SK-N-SH (cell line): ENCODE results near the gene ZNF777. TPM values are rescaled to one million over a fixed set of nuclear protein-coding genes. Genes with fewer than 3 reads are reported as not detected.

ENCODE experiments used
- CTCF ChIA-PET: fragments of 300-600, 350-600 bp; formaldehyde crosslinking; extraction: SDS; loops from one replicate; lab custom pipeline; 2021; lab: Yijun Ruan, JAX
- POLR2A ChIA-PET: fragments of 350-600 bp; sonication (Branson Sonifier 250); formaldehyde crosslinking; extraction: SDS; loops from one replicate; lab custom pipeline; 2020; ENCODE audit warnings: antibody characterized with exemption, inconsistent platforms; lab: Yijun Ruan, JAX
- DNase-seq: peaks from one replicate; pipeline ENCODE4 v3.0.0; 2012
- H2AFZ ChIP-seq: fragments of 200-600 bp; sonication (generic); 2 replicates; pipeline ENCODE4 v1.8.1; 2016; ENCODE audit warnings: antibody characterized with exemption, mild to moderate bottlenecking, low read depth
- H3F3A ChIP-seq: fragments of 200-600 bp; sonication (generic); replicated peaks from 2 replicates; pipeline ENCODE3; 2016; ENCODE audit warnings: antibody characterized with exemption, mild to moderate bottlenecking; ENCODE audit not compliant: insufficient read depth
- H3K27ac ChIP-seq, 2 experiments: fragments of 200-500 bp in 1 of 2; fragments of 200-600 bp in 1 of 2; sonication (Bioruptor generic) in 1 of 2; sonication (generic), shearing (Covaris generic) in 1 of 2; 2 replicates each; pipeline versions ENCODE4 v1.5.1 to v1.6.1; 2014 to 2016; ENCODE audit warnings: low read depth in 2 of 2, inconsistent platforms in 1 of 2, low read length in 1 of 2, mild to moderate bottlenecking in 1 of 2, mixed read lengths in 1 of 2
- H3K27me3 ChIP-seq: fragments of 200-600 bp; sonication (generic), shearing (Covaris generic); 2 replicates; pipeline ENCODE4 v1.6.1; 2016; ENCODE audit warnings: mixed run types; ENCODE audit not compliant: insufficient read depth
- H3K36me3 ChIP-seq, 2 experiments: fragments of 200-500 bp in 1 of 2; fragments of 200-600 bp in 1 of 2; sonication (Bioruptor generic) in 1 of 2; sonication (generic) in 1 of 2; replicated peaks in 1 of 2; 2 replicates each; pipeline versions ENCODE3 to v1.5.1; 2014 to 2016; ENCODE audit warnings: low read length in 1 of 2, mild to moderate bottlenecking in 1 of 2; ENCODE audit not compliant: insufficient read depth in 2 of 2, control insufficient read depth in 1 of 2
- H3K4me1 ChIP-seq, 2 experiments: fragments of 200-500 bp in 1 of 2; fragments of 200-600 bp in 1 of 2; sonication (Bioruptor generic) in 1 of 2; sonication (generic), shearing (Covaris generic) in 1 of 2; 2 replicates each; pipeline versions ENCODE4 v1.5.1 to v1.6.1; 2014 to 2016; ENCODE audit warnings: low read depth in 1 of 2, low read length in 1 of 2, mixed run types in 1 of 2; ENCODE audit not compliant: insufficient read depth in 2 of 2, control insufficient read depth in 1 of 2
- H3K4me2 ChIP-seq: fragments of 200-600 bp; sonication (generic), shearing (Covaris generic); 2 replicates; pipeline ENCODE4 v1.6.1; 2017; ENCODE audit warnings: mixed run types
- H3K4me3 ChIP-seq, 2 experiments: fragments of 200-500 bp in 1 of 2; fragments of 200-600 bp in 1 of 2; sonication (Bioruptor generic) in 1 of 2; sonication (generic), shearing (Covaris generic) in 1 of 2; 2 replicates each; pipeline versions ENCODE4 v1.5.1 to v1.8.1; 2014 to 2016; ENCODE audit warnings: low read depth in 2 of 2, inconsistent platforms in 1 of 2, low read length in 1 of 2, mild to moderate bottlenecking in 1 of 2, mixed read lengths in 1 of 2, moderate library complexity in 1 of 2
- H3K79me2 ChIP-seq: fragments of 200-600 bp; sonication (generic); 2 replicates; pipeline ENCODE4 v1.8.1; 2017; ENCODE audit warnings: mild to moderate bottlenecking; ENCODE audit not compliant: insufficient read depth
- H3K9ac ChIP-seq: fragments of 200-600 bp; sonication (generic); 2 replicates; pipeline ENCODE4 v1.6.1; 2017; ENCODE audit warnings: mixed run types
- H3K9me2 ChIP-seq: fragments of 200-600 bp; sonication (generic); 2 replicates; pipeline ENCODE4 v1.6.1; 2017; ENCODE audit warnings: mixed run types
- H3K9me3 ChIP-seq: fragments of 200-600 bp; sonication (generic); 2 replicates; pipeline ENCODE4 v1.6.1; 2017; ENCODE audit warnings: mixed run types, mild to moderate bottlenecking, moderate library complexity
- H4K20me1 ChIP-seq: fragments of 200-600 bp; sonication (generic); 2 replicates; pipeline ENCODE4 v1.6.1; 2017; ENCODE audit warnings: mild to moderate bottlenecking, mixed run types; ENCODE audit not compliant: insufficient read depth
- CHD2 ChIP-seq: fragments of 150-350 bp; IDR thresholded peaks from 2 replicates; pipeline ENCODE4 v1.6.1; 2018; ENCODE audit warnings: low read length; ENCODE audit not compliant: partially characterized antibody
- CTCF ChIP-seq: fragments of 200-600 bp; sonication (generic); IDR thresholded peaks from 2 replicates; pipeline ENCODE4 v1.6.1; 2017; ENCODE audit warnings: antibody characterized with exemption, mild to moderate bottlenecking, moderate library complexity
- ELF1 ChIP-seq: IDR thresholded peaks from 2 replicates; pipeline ENCODE4 v1.4.0; 2012
- EP300 ChIP-seq, 2 experiments: IDR thresholded peaks; 2 replicates each; pipeline versions ENCODE4 v1.4.0 to v1.6.1; 2012; ENCODE audit warnings: borderline replicate concordance in 1 of 2, low read depth in 1 of 2, low read length in 1 of 2
- FOSL2 ChIP-seq: IDR thresholded peaks from 2 replicates; pipeline ENCODE4 v1.4.0; 2012; ENCODE audit warnings: low read depth, mild to moderate bottlenecking, moderate library complexity, borderline replicate concordance
- FOXJ3 ChIP-seq: sonication (generic); formaldehyde crosslinking; IDR thresholded peaks from 2 replicates; pipeline ENCODE4 v1.5.1; 2020; ENCODE audit warnings: mild to moderate bottlenecking, missing genetic modification reagents
- GABPA ChIP-seq: IDR thresholded peaks from 2 replicates; pipeline ENCODE4 v1.4.0; 2012; ENCODE audit warnings: low read depth, mild to moderate bottlenecking
- GATA2 ChIP-seq: sonication (generic); formaldehyde crosslinking; IDR thresholded peaks from 2 replicates; pipeline ENCODE4 v1.5.0; 2020; ENCODE audit warnings: mild to moderate bottlenecking, missing genetic modification reagents
- JUND ChIP-seq: IDR thresholded peaks from 2 replicates; pipeline ENCODE4 v1.4.0; 2012
- MEF2A ChIP-seq: IDR thresholded peaks from 2 replicates; pipeline ENCODE4 v1.4.0; 2012; ENCODE audit warnings: low read depth, borderline replicate concordance
- NRF1 ChIP-seq: IDR thresholded peaks from 2 replicates; pipeline ENCODE4 v1.6.1; 2012; ENCODE audit warnings: low read depth, mild to moderate bottlenecking, low read length
- POLR2AphosphoS5 ChIP-seq: IDR thresholded peaks from 2 replicates; pipeline ENCODE4 v1.6.1; 2012; ENCODE audit warnings: low read depth, low read length
- RAD21 ChIP-seq: IDR thresholded peaks from 2 replicates; pipeline ENCODE4 v1.6.1; 2012; ENCODE audit warnings: mild to moderate bottlenecking, low read length
- RCOR1 ChIP-seq: fragments of 150-350 bp; IDR thresholded peaks from 2 replicates; pipeline ENCODE4 v1.6.1; 2017; ENCODE audit warnings: antibody characterized with exemption, low read length
- RFX5 ChIP-seq: IDR thresholded peaks from 2 replicates; pipeline ENCODE4 v1.6.1; 2012; ENCODE audit warnings: mild to moderate bottlenecking, improper control_type of control experiment, low read length
- TAF1 ChIP-seq: IDR thresholded peaks from 2 replicates; pipeline ENCODE4 v1.6.1; 2012; ENCODE audit warnings: low read depth, mild to moderate bottlenecking, low read length, moderate library complexity, borderline replicate concordance
- TCF12 ChIP-seq: IDR thresholded peaks from 2 replicates; pipeline ENCODE4 v1.4.0; 2012
- USF1 ChIP-seq: IDR thresholded peaks from 2 replicates; pipeline ENCODE4 v1.4.0; 2012; ENCODE audit warnings: low read depth, borderline replicate concordance
- USF2 ChIP-seq: fragments of 150-350 bp; IDR thresholded peaks from 2 replicates; pipeline ENCODE4 v1.6.1; 2017; ENCODE audit warnings: antibody characterized with exemption, low read length, low read depth, borderline replicate concordance
- YY1 ChIP-seq: IDR thresholded peaks from 2 replicates; pipeline ENCODE4 v1.4.0; 2012; ENCODE audit warnings: low read depth, mild to moderate bottlenecking
- WGBS: methylation state at CpG from one replicate; pipeline ENCODE4 v1.1.6; 2017; ENCODE audit warnings: low lambda C conversion rate; 5-methylcytosine and 5-hydroxymethylcytosine counted together
- polyA plus RNA-seq, 3 experiments: library from polyadenylated mRNA; depleted of rRNA; stranded (reverse); fragments of >200 nt; gene quantifications; 2 replicates each; pipeline ENCODE4 v1.2.3, GENCODE V29; 2012

Gene ZNF777
- polyA plus RNA-seq, 1 of the 3 experiments (the other 2 are of a cell fraction): 6.2 TPM

- Histone ChIP-seq H3K9ac (no peak overlapping the region), H3K36me3 (peaks cover 69 to 73% of the 10 kb centered on the region in 2 experiments), H3K79me2 (peaks cover 10% of the 10 kb centered on the region; the same call in 1 of the 2 replicates), H3F3A (no peaks in the 10 kb centered on the region), H3K9me2 (no peaks in the 10 kb centered on the region), H3K27ac (no peak overlapping the region), H3K4me1 (no peaks in the 10 kb centered on the region), H2AFZ (no peak overlapping the region), H3K9me3 (no peaks in the 10 kb centered on the region), H3K4me2 (no peak overlapping the region), H4K20me1 (0 out of 2 replicates have a peak, but pooled peaks cover 3% of the 10 kb centered on the region), H3K4me3 (no peak overlapping the region), H3K27me3 (no peaks in the 10 kb centered on the region)
- ChIA-PET POLR2A (interaction anchor here (0.8 kb wide), 1 partner anchor 22 kb away, joined by 3 read pairs; no protein-coding TSS in a partner anchor), CTCF (interaction anchor here (0.9 kb wide), 2 partner anchors 9 to 267 kb away, joined by 3 to 6 read pairs; no protein-coding TSS in a partner anchor)
- TF ChIP-seq RCOR1: no peak
- TF ChIP-seq GATA2: no peak
- TF ChIP-seq CTCF: peak; percentile 24; the same call in 1 of the 2 replicates
- no peak for TF ChIP-seq EP300 (IDR thresholded peaks at IDR 0.05; ENCODE audit: borderline replicate concordance in 1 of 2, low read depth in 1 of 2, low read length in 1 of 2)
- no peak for DNase-seq
- 97% methylated on average over 69 of the region's 77 CpGs for WGBS
Measured at GRCh38 chr7:149474309-149475120, 13.7 kb upstream of the ZNF777 start.

- Histone ChIP-seq H3K27me3 (no peaks in the 10 kb centered on the region), H3K4me2 (no peak overlapping the region), H3K27ac (no peak overlapping the region), H4K20me1 (0 out of 2 replicates have a peak, but pooled peaks cover 3% of the 10 kb centered on the region), H3K36me3 (peaks cover 56 to 60% of the 10 kb centered on the region in 2 experiments), H3K4me3 (no peak overlapping the region), H3K9me3 (no peaks in the 10 kb centered on the region), H2AFZ (no peak overlapping the region), H3K9ac (no peak overlapping the region), H3F3A (no peaks in the 10 kb centered on the region), H3K4me1 (no peaks in the 10 kb centered on the region), H3K9me2 (no peaks in the 10 kb centered on the region), H3K79me2 (no peaks in the 10 kb centered on the region; the same call in 1 of the 2 replicates)
- TF ChIP-seq RAD21: no peak
- no peak for TF ChIP-seq RCOR1
- no peak for TF ChIP-seq NRF1
- no peak for TF ChIP-seq ELF1
- TF ChIP-seq EP300 (IDR thresholded peaks at IDR 0.05; ENCODE audit: borderline replicate concordance in 1 of 2, low read depth in 1 of 2, low read length in 1 of 2): no peak
- no peak for TF ChIP-seq YY1
- TF ChIP-seq FOSL2: no peak
- no peak for TF ChIP-seq MEF2A
- no peak for TF ChIP-seq USF1
- TF ChIP-seq RFX5: no peak
- TF ChIP-seq FOXJ3 (CRISPR knock-in tag): no peak
- no peak for TF ChIP-seq CTCF
- TF ChIP-seq GABPA: no peak
- TF ChIP-seq TCF12: no peak
- TF ChIP-seq TAF1: no peak
- TF ChIP-seq USF2: no peak
- no peak for TF ChIP-seq JUND
- TF ChIP-seq POLR2AphosphoS5: no peak
- TF ChIP-seq GATA2: no peak
- no peak for TF ChIP-seq CHD2
- CTCF ChIA-PET: no interaction called here
- POLR2A ChIA-PET: no interaction called here
- no peak for DNase-seq
- 93% methylated on average over 6 of the region's 6 CpGs for WGBS
Measured at GRCh38 chr7:149473251-149473650, 12.4 kb upstream of the ZNF777 start.
